Motor neuron (in vitro differentiated cells): Measurements from ENCODE around the gene TAB2. TPM values are rescaled to one million over a fixed set of nuclear protein-coding genes. Genes with fewer than 3 reads are reported as not detected.

Experiments used
- ATAC-seq, 8 experiments: fragments of 200-7000 bp; cut with Tn5 transposase; replicated peaks in 6 of 8; 2 replicates each; pipeline ENCODE4 v1.8.0; 2021; ENCODE audit warnings: mild to moderate bottlenecking in 8 of 8, moderate library complexity in 8 of 8
- H3K27ac ChIP-seq, 2 donors: fragments of 250-450 bp; sonication (Bioruptor Pico); 2 replicates each; pipeline ENCODE4 v1.9.0; 2021; ENCODE audit warnings: antibody characterized with exemption in 2 of 2, mild to moderate bottlenecking in 2 of 2, moderate library complexity in 1 of 2
- H3K4me1 ChIP-seq, 2 donors: fragments of 250-450 bp; sonication (Bioruptor Pico); replicated peaks in 1 of 2; 2 replicates each; pipeline ENCODE4 v1.6.1; 2021; ENCODE audit warnings: antibody characterized with exemption in 2 of 2, mild to moderate bottlenecking in 2 of 2, moderate library complexity in 1 of 2
- H3K4me3 ChIP-seq, 5 donors: fragments of 250-450 bp; sonication (Bioruptor Pico); 2 replicates each; pipeline ENCODE4 v1.9.0; 2021; ENCODE audit warnings: antibody characterized with exemption in 5 of 5, mild to moderate bottlenecking in 5 of 5, moderate library complexity in 4 of 5
- WGBS, 10 experiments: fragments of 450-650 bp; shearing (Covaris generic); methylation state at CpG; one replicate each; pipeline ENCODE4 v1.0.0; 2022; 5-methylcytosine and 5-hydroxymethylcytosine counted together
- in situ Hi-C, 9 experiments: fragments of 400-800 bp; cut with MboI; loops; one replicate each; pipeline ENCODE4 v1.15.0; 2021; ENCODE audit warnings: low sequenced_read_pairs in 9 of 9, low pct_unique_long_range_greater_than_20kb in 2 of 9; ENCODE audit not compliant: unreplicated experiment in 9 of 9
- total RNA-seq, 8 experiments: library from RNA; unstranded; fragments of 300-600 nt; gene quantifications; 2 replicates each; pipeline versions ENCODE4 v1.2.3 to v1.2.4, GENCODE V29; 2022

TAB2 gene
- total RNA-seq, 8 experiments from 2014 or later, result 17.3 to 47.0 (median 24.7) TPM

GRCh38 chr6:149329529-149329928, 12.0 kb downstream of the TAB2 start:
- H3K27ac ChIP-seq, result no peak overlapping the region
- no peak overlapping the region for H3K4me3 ChIP-seq
- peaks cover 5 to 12% of the 10 kb centered on the region in 2 donors for H3K4me1 ChIP-seq
- in situ Hi-C loops, result no loop called here
- ATAC-seq, result no peak
- no CpG with 5 or more reads among the region's 1 CpG for WGBS, 10 experiments

- 50 to 100% (median 73%) methylated on average over 1 to 2 of the region's 2 CpGs for WGBS, 10 experiments
- in situ Hi-C loops, result no loop called here
- H3K4me3 ChIP-seq, result no peak overlapping the region
- no peak overlapping the region for H3K27ac ChIP-seq
- H3K4me1 ChIP-seq, result peaks cover 5 to 11% of the 10 kb centered on the region in 2 donors
- ATAC-seq, result no peak
Observed at GRCh38 chr6:149330133-149330532, 12.6 kb downstream of the TAB2 start.

- Histone ChIP-seq H3K4me1 (peaks cover 6 to 13% of the 10 kb centered on the region in 2 donors), H3K4me3 (no peak overlapping the region), H3K27ac (no peak overlapping the region)
- in situ Hi-C loops, result no loop called here
- no peak for ATAC-seq
- WGBS, 10 experiments, result 29 to 94% (median 73%) methylated on average over 1 to 2 of the region's 2 CpGs
Observed at GRCh38 chr6:149331043-149331807, 13.7 kb downstream of the TAB2 start.

- in situ Hi-C loops, result no loop called here
- Histone ChIP-seq H3K4me1 (peaks cover 13 to 17% of the 10 kb centered on the region in 2 donors), H3K4me3 (no peak overlapping the region), H3K27ac (no peak overlapping the region)
- ATAC-seq, result no peak
- 39 to 100% (median 88%) methylated on average over 1 to 2 of the region's 2 CpGs for WGBS, 10 experiments
Observed at GRCh38 chr6:149331871-149332270, 14.4 kb downstream of the TAB2 start.

GRCh38 chr6:149332602-149333265, 15.2 kb downstream of the TAB2 start:
- no peak overlapping the region for H3K4me3 ChIP-seq
- 59 to 87% (median 76%) methylated on average over 2 to 5 of the region's 5 CpGs for WGBS, 10 experiments
- peak in 1 of 8 experiments; percentile 47 for ATAC-seq
- in situ Hi-C loops, result no loop called here
- H3K27ac ChIP-seq, result no peak overlapping the region
- peaks cover 17% of the 10 kb centered on the region in 2 donors for H3K4me1 ChIP-seq

- Histone ChIP-seq H3K4me1 (peaks cover 17% of the 10 kb centered on the region in 2 donors), H3K4me3 (no peak overlapping the region), H3K27ac (no peak overlapping the region)
- 33 to 100% (median 68%) methylated on average over 1 to 4 of the region's 4 CpGs for WGBS, 10 experiments
- in situ Hi-C loops, result no loop called here
- ATAC-seq, result peak in 1 of 8 experiments; percentile 76
Observed at GRCh38 chr6:149333266-149333620, 15.7 kb downstream of the TAB2 start.

GRCh38 chr6:149334201-149334600, 16.7 kb downstream of the TAB2 start:
- 38 to 90% (median 70%) methylated on average over 2 to 3 of the region's 3 CpGs for WGBS, 10 experiments
- in situ Hi-C loops, result no loop called here
- H3K4me3 ChIP-seq, result no peak overlapping the region
- H3K4me1 ChIP-seq, result peaks cover 17% of the 10 kb centered on the region in 2 donors
- no peak for ATAC-seq
- H3K27ac ChIP-seq, result no peak overlapping the region

- peaks cover 17% of the 10 kb centered on the region in 2 donors for H3K4me1 ChIP-seq
- peak in 2 of 8 experiments; percentile 52 to 75 for ATAC-seq
- no peak overlapping the region for H3K27ac ChIP-seq
- 6 to 100% (median 85%) methylated on average over 1 to 2 of the region's 2 CpGs; no CpG with 5 or more reads in 1 of the 10 experiments for WGBS, 10 experiments
- in situ Hi-C loops, result no loop called here
- H3K4me3 ChIP-seq, result no peak overlapping the region
Observed at GRCh38 chr6:149334682-149335160, 17.2 kb downstream of the TAB2 start.

GRCh38 chr6:149335924-149336608, 18.6 kb downstream of the TAB2 start:
- Histone ChIP-seq H3K4me1 (peaks cover 17% of the 10 kb centered on the region in 2 donors), H3K27ac (peak overlapping the region in 1 of 2 donors; percentile 20), H3K4me3 (no peak overlapping the region)
- in situ Hi-C loops, result no loop called here
- 23 to 87% (median 51%) methylated on average over 2 to 4 of the region's 4 CpGs; no CpG with 5 or more reads in 1 of the 10 experiments for WGBS, 10 experiments
- peak in 4 of 8 experiments; percentile 23 to 62 (median 59) for ATAC-seq

GRCh38 chr6:149336609-149336928, 19.1 kb downstream of the TAB2 start:
- Histone ChIP-seq H3K4me3 (no peak overlapping the region), H3K4me1 (peaks cover 17% of the 10 kb centered on the region in 2 donors), H3K27ac (peak overlapping the region in 1 of 2 donors; percentile 20)
- in situ Hi-C loops, result no loop called here
- ATAC-seq, result peak in 4 of 8 experiments; percentile 25 to 68 (median 50)

GRCh38 chr6:149337320-149337719, 19.8 kb downstream of the TAB2 start:
- H3K4me1 ChIP-seq, result peaks cover 15 to 17% of the 10 kb centered on the region in 2 donors
- in situ Hi-C loops, result no loop called here
- 80 to 100% (median 100%) methylated on average over 1 of the region's 1 CpG; no CpG with 5 or more reads in 2 of the 10 experiments for WGBS, 10 experiments

GRCh38 chr6:149340200-149340599, 22.7 kb downstream of the TAB2 start:
- 58 to 100% (median 87%) methylated on average over 1 to 4 of the region's 4 CpGs for WGBS, 10 experiments
- in situ Hi-C loops, result no loop called here
- no peak for ATAC-seq

More at GRCh38 chr6:149337320-149337719, 19.8 kb downstream of the TAB2 start:
- Histone ChIP-seq H3K4me3 (no peak overlapping the region), H3K27ac (no peak overlapping the region)
- no peak for ATAC-seq

GRCh38 chr6:149342525-149342924, 25.0 kb downstream of the TAB2 start:
- Histone ChIP-seq H3K27ac (no peak overlapping the region), H3K4me3 (no peak overlapping the region), H3K4me1 (peaks cover 0 to 6% of the 10 kb centered on the region in 2 donors)
- WGBS, 10 experiments, result 20 to 100% (median 55%) methylated on average over 1 of the region's 1 CpG; no CpG with 5 or more reads in 2 of the 10 experiments
- in situ Hi-C loops, result no loop called here
- peak in 3 of 8 experiments; percentile 35 to 79 (median 71) for ATAC-seq

More at GRCh38 chr6:149340200-149340599, 22.7 kb downstream of the TAB2 start:
- Histone ChIP-seq H3K27ac (no peak overlapping the region), H3K4me3 (no peak overlapping the region), H3K4me1 (peaks cover 6 to 18% of the 10 kb centered on the region in 2 donors)
